MM.1S (cell line): Measurements from ENCODE around the gene RGS19.
"Not testable (repeated sequence)": the region's sequence is repeated elsewhere in the genome, so short reads cannot be mapped to it uniquely, and the experiment has no call there.

Experiments
- DNase-seq: peaks from one replicate; pipeline ENCODE4 v3.0.0-alpha.2; 2015
- H2AFZ ChIP-seq: fragments of 300-600 bp; sonication (generic); 2 replicates; pipeline ENCODE4 v1.6.0; 2016; ENCODE audit warnings: antibody characterized with exemption, low read length
- H3F3A ChIP-seq: fragments of 300-600 bp; sonication (generic); 2 replicates; pipeline ENCODE4 v1.6.1; 2016; ENCODE audit warnings: mild to moderate bottlenecking, antibody characterized with exemption, low read length, moderate library complexity, mixed read lengths; ENCODE audit not compliant: insufficient read depth
- H3K27ac ChIP-seq: fragments of 300-600 bp; sonication (generic); 2 replicates; pipeline ENCODE4 v1.5.1; 2016; ENCODE audit warnings: mild to moderate bottlenecking, low read length
- H3K27me3 ChIP-seq: fragments of 300-600 bp; sonication (generic); replicated peaks from 2 replicates; pipeline ENCODE4 v1.6.0; 2016; ENCODE audit warnings: low read length; ENCODE audit not compliant: insufficient read depth
- H3K36me3 ChIP-seq: fragments of 300-600 bp; sonication (generic); replicated peaks from 2 replicates; pipeline ENCODE4 v1.6.1; 2016; ENCODE audit warnings: mild to moderate bottlenecking, low read length, mixed read lengths; ENCODE audit not compliant: insufficient read depth
- H3K4me1 ChIP-seq: fragments of 300-600 bp; sonication (generic); 2 replicates; pipeline ENCODE4 v1.6.1; 2016; ENCODE audit warnings: low read length, mixed read lengths
- H3K4me2 ChIP-seq: fragments of 300-600 bp; sonication (generic); 2 replicates; pipeline ENCODE4 v1.6.0; 2016; ENCODE audit warnings: low read depth, low read length
- H3K4me3 ChIP-seq: fragments of 300-600 bp; sonication (generic); 2 replicates; pipeline ENCODE4 v1.5.1; 2016; ENCODE audit warnings: low read length, mixed read lengths
- H3K79me2 ChIP-seq: fragments of 300-600 bp; sonication (generic); 2 replicates; pipeline ENCODE4 v1.6.1; 2016; ENCODE audit warnings: mixed run types, low read length, mixed read lengths
- H3K9ac ChIP-seq: fragments of 300-600 bp; sonication (generic); 2 replicates; pipeline ENCODE4 v1.6.1; 2016; ENCODE audit warnings: low read length, mixed read lengths
- H3K9me2 ChIP-seq: fragments of 300-600 bp; sonication (generic); replicated peaks from 2 replicates; pipeline ENCODE4 v1.6.1; 2016; ENCODE audit warnings: mild to moderate bottlenecking, low read length, mixed read lengths; ENCODE audit not compliant: insufficient read depth
- H3K9me3 ChIP-seq: fragments of 300-600 bp; sonication (generic); replicated peaks from 2 replicates; pipeline ENCODE4 v1.6.1; 2016; ENCODE audit warnings: mild to moderate bottlenecking, low read length, mixed read lengths; ENCODE audit not compliant: insufficient read depth
- H4K20me1 ChIP-seq: fragments of 300-600 bp; sonication (generic); 2 replicates; pipeline ENCODE4 v1.6.1; 2016; ENCODE audit warnings: mild to moderate bottlenecking, low read length, moderate library complexity, mixed read lengths; ENCODE audit not compliant: insufficient read depth
- EZH2 ChIP-seq: fragments of 300-600 bp; sonication (generic); optimal IDR thresholded peaks from 2 replicates; pipeline ENCODE3; 2017; ENCODE audit warnings: low read depth, mild to moderate bottlenecking, antibody characterized with exemption, low read length, mixed read lengths
- EZH2phosphoT487 ChIP-seq: fragments of 300-600 bp; sonication (generic); IDR thresholded peaks from 2 replicates; pipeline ENCODE4 v1.6.1; 2018; ENCODE audit warnings: antibody characterized with exemption, low read length
- TF ChIP-seq, protein P1 (sequence below): fragments of 300-600 bp; sonication (generic); IDR thresholded peaks from 2 replicates; pipeline ENCODE4 v1.5.1; 2016; ENCODE audit warnings: antibody characterized with exemption, low read length, mixed read lengths

RGS19 gene

DNA sequence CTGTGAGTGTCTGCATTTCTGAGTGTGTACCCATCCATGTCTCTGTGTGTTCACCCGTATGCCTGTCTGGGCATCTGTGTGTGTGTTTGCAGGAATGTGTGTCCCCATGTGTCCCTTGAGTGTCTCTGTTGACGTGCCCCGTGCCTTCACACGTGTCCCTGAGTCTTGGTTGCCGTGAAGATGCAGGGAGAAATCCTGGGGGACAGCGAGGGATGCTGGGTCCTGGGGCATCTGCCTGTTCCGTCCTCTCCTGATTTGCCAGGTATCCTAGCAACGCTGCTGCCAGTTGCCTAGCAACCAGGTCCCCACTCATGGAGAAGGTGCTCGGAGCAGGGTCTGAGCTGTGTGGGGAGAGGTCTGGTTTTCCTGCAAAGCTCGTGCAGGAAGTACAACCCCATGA is 10.8 kb upstream of the RGS19 start:
- Histone ChIP-seq H3K79me2 (no peaks in the 10 kb centered on the region), H3K4me1 (no peaks in the 10 kb centered on the region), H3K27me3 (peaks cover 55% of the 10 kb centered on the region), H2AFZ (no peak overlapping the region), H3F3A (no peaks in the 10 kb centered on the region), H3K9me2 (no peaks in the 10 kb centered on the region), H3K9me3 (no peaks in the 10 kb centered on the region), H3K4me2 (no peak overlapping the region), H3K27ac (no peak overlapping the region), H3K4me3 (no peak overlapping the region), H3K9ac (no peak overlapping the region), H4K20me1 (no peaks in the 10 kb centered on the region), H3K36me3 (no peaks in the 10 kb centered on the region)
- no peak for TF ChIP-seq EZH2
- TF ChIP-seq, protein P1, sequence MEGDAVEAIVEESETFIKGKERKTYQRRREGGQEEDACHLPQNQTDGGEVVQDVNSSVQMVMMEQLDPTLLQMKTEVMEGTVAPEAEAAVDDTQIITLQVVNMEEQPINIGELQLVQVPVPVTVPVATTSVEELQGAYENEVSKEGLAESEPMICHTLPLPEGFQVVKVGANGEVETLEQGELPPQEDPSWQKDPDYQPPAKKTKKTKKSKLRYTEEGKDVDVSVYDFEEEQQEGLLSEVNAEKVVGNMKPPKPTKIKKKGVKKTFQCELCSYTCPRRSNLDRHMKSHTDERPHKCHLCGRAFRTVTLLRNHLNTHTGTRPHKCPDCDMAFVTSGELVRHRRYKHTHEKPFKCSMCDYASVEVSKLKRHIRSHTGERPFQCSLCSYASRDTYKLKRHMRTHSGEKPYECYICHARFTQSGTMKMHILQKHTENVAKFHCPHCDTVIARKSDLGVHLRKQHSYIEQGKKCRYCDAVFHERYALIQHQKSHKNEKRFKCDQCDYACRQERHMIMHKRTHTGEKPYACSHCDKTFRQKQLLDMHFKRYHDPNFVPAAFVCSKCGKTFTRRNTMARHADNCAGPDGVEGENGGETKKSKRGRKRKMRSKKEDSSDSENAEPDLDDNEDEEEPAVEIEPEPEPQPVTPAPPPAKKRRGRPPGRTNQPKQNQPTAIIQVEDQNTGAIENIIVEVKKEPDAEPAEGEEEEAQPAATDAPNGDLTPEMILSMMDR, result no peak
- no peak for TF ChIP-seq EZH2phosphoT487
- DNase-seq, result no peak

GRCh38 chr20:64088586-64088985 is 9.3 kb upstream of the RGS19 start:
- not testable (repeated sequence) for H3K4me2 ChIP-seq, H3F3A ChIP-seq, H3K79me2 ChIP-seq, H3K9me2 ChIP-seq, H4K20me1 ChIP-seq, H3K9me3 ChIP-seq, H3K4me1 ChIP-seq, H3K36me3 ChIP-seq, H2AFZ ChIP-seq, H3K27ac ChIP-seq, H3K9ac ChIP-seq, DNase-seq, H3K4me3 ChIP-seq
- peaks cover 70% of the 10 kb centered on the region for H3K27me3 ChIP-seq

DNA sequence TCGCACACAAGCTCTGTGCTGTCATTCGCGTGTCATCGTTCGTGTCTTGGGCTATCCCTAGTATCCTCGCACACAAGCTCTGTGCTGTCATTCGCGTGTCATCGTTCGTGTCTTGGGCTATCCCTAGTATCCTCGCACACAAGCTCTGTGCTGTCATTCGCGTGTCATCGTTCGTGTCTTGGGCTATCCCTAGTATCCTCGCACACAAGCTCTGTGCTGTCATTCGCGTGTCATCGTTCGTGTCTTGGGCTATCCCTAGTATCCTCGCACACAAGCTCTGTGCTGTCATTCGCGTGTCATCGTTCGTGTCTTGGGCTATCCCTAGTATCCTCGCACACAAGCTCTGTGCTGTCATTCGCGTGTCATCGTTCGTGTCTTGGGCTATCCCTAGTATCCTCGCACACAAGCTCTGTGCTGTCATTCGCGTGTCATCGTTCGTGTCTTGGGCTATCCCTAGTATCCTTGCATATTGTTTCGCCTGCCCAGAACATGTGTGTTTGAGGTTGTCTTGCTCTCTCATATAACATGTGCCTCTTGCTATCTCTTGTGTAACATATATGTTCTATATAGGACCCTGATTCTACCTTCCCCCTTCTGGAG is 8.0 kb upstream of the RGS19 start:
- not testable (repeated sequence) for H3K36me3 ChIP-seq, H3K9me2 ChIP-seq, H4K20me1 ChIP-seq, H3K9me3 ChIP-seq, H2AFZ ChIP-seq, H3K79me2 ChIP-seq, H3K9ac ChIP-seq, H3F3A ChIP-seq, H3K4me1 ChIP-seq, H3K4me3 ChIP-seq, DNase-seq, H3K27ac ChIP-seq, H3K4me2 ChIP-seq
- peaks cover 73% of the 10 kb centered on the region for H3K27me3 ChIP-seq

DNA sequence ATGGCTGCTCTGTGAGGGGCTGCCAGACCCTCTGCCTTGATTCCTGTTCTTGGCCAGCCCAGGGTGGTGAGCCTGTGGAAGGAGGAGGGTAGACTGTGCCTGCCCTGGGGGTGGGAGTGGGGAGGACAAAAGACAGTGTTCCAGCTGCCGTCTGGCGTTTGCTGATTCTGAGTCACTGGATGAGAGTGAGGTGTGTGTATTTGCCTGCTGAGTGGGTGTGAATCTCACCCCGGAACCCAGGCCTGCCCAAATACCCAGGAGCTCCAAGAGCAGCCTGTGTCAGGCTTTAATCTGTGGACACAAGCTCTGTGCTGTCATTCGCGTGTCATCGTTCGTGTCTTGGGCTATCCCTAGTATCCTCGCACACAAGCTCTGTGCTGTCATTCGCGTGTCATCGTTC is 7.5 kb upstream of the RGS19 start:
- H3K27me3 ChIP-seq, result peaks cover 73% of the 10 kb centered on the region
- H3K4me1 ChIP-seq, result peaks cover 4% of the 10 kb centered on the region; the same call in 1 of the 2 replicates
- DNase-seq, result no peak
- H3K9me2 ChIP-seq, result no peaks in the 10 kb centered on the region
- no peaks in the 10 kb centered on the region for H3K9me3 ChIP-seq
- no peak overlapping the region for H3K27ac ChIP-seq
- H3K4me3 ChIP-seq, result no peak overlapping the region
- no peak for TF ChIP-seq EZH2
- TF ChIP-seq EZH2phosphoT487, result no peak
- TF ChIP-seq, protein P1, result no peak
- no peak overlapping the region for H3K4me2 ChIP-seq
- H2AFZ ChIP-seq, result no peak overlapping the region
- H4K20me1 ChIP-seq, result no peaks in the 10 kb centered on the region
- no peaks in the 10 kb centered on the region for H3K36me3 ChIP-seq
- no peaks in the 10 kb centered on the region for H3K79me2 ChIP-seq
- H3K9ac ChIP-seq, result no peak overlapping the region
- no peaks in the 10 kb centered on the region for H3F3A ChIP-seq
